ENCODE results near the gene LIF.

GRCh38 chr22:30239488-30240405, 6.8 kb downstream of the LIF start:
- TF ChIP-seq, protein P1, sequence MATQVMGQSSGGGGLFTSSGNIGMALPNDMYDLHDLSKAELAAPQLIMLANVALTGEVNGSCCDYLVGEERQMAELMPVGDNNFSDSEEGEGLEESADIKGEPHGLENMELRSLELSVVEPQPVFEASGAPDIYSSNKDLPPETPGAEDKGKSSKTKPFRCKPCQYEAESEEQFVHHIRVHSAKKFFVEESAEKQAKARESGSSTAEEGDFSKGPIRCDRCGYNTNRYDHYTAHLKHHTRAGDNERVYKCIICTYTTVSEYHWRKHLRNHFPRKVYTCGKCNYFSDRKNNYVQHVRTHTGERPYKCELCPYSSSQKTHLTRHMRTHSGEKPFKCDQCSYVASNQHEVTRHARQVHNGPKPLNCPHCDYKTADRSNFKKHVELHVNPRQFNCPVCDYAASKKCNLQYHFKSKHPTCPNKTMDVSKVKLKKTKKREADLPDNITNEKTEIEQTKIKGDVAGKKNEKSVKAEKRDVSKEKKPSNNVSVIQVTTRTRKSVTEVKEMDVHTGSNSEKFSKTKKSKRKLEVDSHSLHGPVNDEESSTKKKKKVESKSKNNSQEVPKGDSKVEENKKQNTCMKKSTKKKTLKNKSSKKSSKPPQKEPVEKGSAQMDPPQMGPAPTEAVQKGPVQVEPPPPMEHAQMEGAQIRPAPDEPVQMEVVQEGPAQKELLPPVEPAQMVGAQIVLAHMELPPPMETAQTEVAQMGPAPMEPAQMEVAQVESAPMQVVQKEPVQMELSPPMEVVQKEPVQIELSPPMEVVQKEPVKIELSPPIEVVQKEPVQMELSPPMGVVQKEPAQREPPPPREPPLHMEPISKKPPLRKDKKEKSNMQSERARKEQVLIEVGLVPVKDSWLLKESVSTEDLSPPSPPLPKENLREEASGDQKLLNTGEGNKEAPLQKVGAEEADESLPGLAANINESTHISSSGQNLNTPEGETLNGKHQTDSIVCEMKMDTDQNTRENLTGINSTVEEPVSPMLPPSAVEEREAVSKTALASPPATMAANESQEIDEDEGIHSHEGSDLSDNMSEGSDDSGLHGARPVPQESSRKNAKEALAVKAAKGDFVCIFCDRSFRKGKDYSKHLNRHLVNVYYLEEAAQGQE (IDR thresholded peaks at IDR 0.05) = no peak
- TF ChIP-seq, protein P2, sequence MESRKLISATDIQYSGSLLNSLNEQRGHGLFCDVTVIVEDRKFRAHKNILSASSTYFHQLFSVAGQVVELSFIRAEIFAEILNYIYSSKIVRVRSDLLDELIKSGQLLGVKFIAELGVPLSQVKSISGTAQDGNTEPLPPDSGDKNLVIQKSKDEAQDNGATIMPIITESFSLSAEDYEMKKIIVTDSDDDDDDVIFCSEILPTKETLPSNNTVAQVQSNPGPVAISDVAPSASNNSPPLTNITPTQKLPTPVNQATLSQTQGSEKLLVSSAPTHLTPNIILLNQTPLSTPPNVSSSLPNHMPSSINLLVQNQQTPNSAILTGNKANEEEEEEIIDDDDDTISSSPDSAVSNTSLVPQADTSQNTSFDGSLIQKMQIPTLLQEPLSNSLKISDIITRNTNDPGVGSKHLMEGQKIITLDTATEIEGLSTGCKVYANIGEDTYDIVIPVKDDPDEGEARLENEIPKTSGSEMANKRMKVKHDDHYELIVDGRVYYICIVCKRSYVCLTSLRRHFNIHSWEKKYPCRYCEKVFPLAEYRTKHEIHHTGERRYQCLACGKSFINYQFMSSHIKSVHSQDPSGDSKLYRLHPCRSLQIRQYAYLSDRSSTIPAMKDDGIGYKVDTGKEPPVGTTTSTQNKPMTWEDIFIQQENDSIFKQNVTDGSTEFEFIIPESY (IDR thresholded peaks at IDR 0.05) = no peak
- no peak for TF ChIP-seq CTCF (IDR thresholded peaks at IDR 0.05; ENCODE audit: low read depth, low read length, missing input control)
- no peak for TF ChIP-seq TAF1 (conservative IDR thresholded peaks at IDR 0.05)
- TF ChIP-seq RAD21 (IDR thresholded peaks at IDR 0.05) = no peak
- TF ChIP-seq SP1 (IDR thresholded peaks at IDR 0.05) = no peak
- TF ChIP-seq FOXA1 (IDR thresholded peaks at IDR 0.05) = no peak
- TF ChIP-seq MAX (IDR thresholded peaks at IDR 0.05) = no peak
- no peak for TF ChIP-seq EGR1 (IDR thresholded peaks at IDR 0.05; ENCODE audit: low read depth in 2 of 2)
- TF ChIP-seq YY1 (IDR thresholded peaks at IDR 0.05) = no peak

Measured in liver (tissue), 3 donors.